Measurements from ENCODE around the gene HEATR1. TPM values are rescaled to one million over a fixed set of nuclear protein-coding genes. Genes with fewer than 3 reads are reported as not detected.

Gene HEATR1
- total and polyA plus RNA-seq, 9 donors, result 5.4 to 51.6 (median 25.0) TPM

DNA sequence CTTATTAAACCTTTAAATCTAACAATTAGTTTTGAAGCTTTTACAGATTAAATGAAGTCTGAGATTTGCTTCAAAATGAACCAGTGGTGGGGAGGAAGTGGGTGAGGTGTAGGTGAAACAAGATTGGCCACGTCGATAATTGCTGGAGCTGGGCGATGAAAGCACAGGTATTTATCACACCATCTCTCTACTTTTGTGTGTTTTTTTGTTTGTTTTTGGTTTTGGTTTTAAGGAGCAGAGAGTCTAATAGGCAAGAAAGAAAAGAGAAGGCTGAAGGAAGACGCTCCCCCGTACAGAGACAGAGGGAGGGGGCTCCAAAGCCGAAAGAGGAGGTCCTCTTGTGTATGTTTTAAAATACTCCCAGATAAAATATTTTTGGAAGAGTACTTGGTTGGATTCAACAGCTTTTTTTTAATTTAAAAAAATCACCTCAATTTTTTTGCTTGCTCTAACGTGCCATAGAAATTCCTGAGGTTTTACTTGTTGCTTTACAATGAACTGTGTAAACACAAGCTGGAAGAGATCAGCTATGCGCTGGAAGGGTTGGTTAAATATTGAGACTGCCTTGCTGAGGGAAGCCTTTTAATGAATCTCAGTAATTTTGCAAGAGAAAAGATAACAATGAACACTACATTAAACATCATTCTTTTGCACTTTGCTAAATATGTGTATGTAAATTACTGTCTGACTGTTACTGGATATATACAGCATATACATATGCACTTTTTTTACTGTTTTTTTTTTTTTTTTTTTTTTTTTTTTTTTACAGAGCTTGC is 87.2 kb downstream of the HEATR1 start:
- H3K9me3 ChIP-seq, result no peaks in the 10 kb centered on the region
- TF ChIP-seq POLR2A (IDR thresholded peaks at IDR 0.05), result no peak
- TF ChIP-seq, protein P1, sequence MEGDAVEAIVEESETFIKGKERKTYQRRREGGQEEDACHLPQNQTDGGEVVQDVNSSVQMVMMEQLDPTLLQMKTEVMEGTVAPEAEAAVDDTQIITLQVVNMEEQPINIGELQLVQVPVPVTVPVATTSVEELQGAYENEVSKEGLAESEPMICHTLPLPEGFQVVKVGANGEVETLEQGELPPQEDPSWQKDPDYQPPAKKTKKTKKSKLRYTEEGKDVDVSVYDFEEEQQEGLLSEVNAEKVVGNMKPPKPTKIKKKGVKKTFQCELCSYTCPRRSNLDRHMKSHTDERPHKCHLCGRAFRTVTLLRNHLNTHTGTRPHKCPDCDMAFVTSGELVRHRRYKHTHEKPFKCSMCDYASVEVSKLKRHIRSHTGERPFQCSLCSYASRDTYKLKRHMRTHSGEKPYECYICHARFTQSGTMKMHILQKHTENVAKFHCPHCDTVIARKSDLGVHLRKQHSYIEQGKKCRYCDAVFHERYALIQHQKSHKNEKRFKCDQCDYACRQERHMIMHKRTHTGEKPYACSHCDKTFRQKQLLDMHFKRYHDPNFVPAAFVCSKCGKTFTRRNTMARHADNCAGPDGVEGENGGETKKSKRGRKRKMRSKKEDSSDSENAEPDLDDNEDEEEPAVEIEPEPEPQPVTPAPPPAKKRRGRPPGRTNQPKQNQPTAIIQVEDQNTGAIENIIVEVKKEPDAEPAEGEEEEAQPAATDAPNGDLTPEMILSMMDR (IDR thresholded peaks at IDR 0.05), result no peak
- H3K27ac ChIP-seq, result peak overlapping the region in 1 of 2 donors; percentile 52
- intact Hi-C loops (cut with DNase I), result no loop called here
- 6 to 9% (median 6%) methylated on average over 8 of the region's 8 CpGs for WGBS, 3 donors
- no peak overlapping the region for H3K4me3 ChIP-seq
- peaks cover 10% of the 10 kb centered on the region for H3K4me1 ChIP-seq (ENCODE audit: insufficient read depth)
- no peak for DNase-seq
- no peaks in the 10 kb centered on the region for H3K36me3 ChIP-seq
- H3K27me3 ChIP-seq, result no peaks in the 10 kb centered on the region

DNA sequence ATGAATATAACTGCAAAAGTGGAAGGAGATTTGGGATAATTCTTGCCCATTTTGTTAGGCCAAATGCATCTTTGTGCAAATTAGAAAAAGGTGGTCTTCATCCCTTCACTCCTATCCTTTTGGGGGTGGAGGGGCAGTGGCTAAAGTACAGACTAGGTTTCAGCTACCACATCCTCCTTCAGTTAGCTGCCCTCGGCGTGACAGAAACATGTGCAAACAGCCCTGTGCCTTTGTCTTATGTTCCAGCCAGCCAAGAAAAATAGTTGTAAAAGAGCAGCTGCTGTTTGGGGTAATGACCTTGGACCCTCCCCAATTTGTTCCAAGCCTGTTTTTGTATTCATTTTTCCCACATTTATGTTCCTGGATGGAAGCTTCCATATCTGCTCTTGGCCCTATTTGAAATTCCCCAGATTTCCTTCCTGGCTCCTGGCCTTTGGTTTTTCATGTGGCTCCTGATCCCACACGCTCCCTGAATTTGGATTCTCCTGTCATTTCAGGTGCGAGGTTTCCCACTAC is 88.8 kb downstream of the HEATR1 start:
- no peak for TF ChIP-seq POLR2A (IDR thresholded peaks at IDR 0.05)
- peak overlapping the region in 1 of 2 donors; percentile 2 for H3K27ac ChIP-seq

DNA sequence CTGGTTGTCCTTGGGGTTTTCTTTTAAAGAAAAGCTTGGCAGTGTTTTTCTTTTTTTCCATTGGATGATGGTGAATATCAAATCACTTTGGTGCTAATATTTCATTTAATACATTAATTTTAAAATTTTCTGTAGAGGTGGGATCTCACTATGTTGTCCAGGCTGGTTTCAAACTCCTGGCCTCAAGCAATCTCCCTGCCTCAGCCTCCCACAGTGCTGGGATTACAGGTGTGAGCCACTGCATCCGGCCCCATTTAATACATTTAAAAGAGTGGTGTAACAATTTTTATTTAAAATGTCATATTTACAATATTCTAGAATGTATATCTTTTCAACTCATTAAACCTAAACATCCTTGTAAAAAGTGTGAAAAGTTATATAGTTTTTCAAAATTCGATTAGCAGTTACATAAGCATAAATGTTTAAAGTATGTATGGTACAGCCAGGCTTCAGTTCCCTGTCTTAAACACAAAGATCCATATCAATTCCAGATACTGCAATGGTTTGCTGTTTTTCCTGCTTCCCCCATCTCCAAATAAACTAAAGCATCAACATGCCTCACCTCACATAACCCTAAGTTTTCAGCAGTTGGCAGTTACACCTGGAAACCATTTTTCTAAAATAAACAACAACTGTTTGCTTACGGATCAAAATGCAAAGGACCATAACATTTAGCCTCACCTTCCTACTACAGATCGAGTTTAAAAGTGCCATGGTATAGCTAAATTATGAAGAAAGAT is 89.4 kb downstream of the HEATR1 start:
- Histone ChIP-seq H3K4me1 (ENCODE audit: insufficient read depth) (peaks cover 10% of the 10 kb centered on the region), H3K36me3 (no peaks in the 10 kb centered on the region), H3K27me3 (no peaks in the 10 kb centered on the region), H3K27ac (no peak overlapping the region), H3K4me3 (no peak overlapping the region), H3K9me3 (no peaks in the 10 kb centered on the region)
- 38 to 65% (median 53%) methylated on average over 4 of the region's 4 CpGs for WGBS, 3 donors
- no peak for TF ChIP-seq POLR2A (IDR thresholded peaks at IDR 0.05)
- TF ChIP-seq, protein P1 (IDR thresholded peaks at IDR 0.05), result no peak
- TF ChIP-seq EP300 (IDR thresholded peaks at IDR 0.05), result no peak
- intact Hi-C loops (cut with DNase I), result no loop called here
- DNase-seq, result no peak

More for the DNA sequence above, 88.8 kb downstream of the HEATR1 start:
- WGBS, 3 donors, result 12 to 25% (median 17%) methylated on average over 4 of the region's 4 CpGs
- Histone ChIP-seq H3K9me3 (no peaks in the 10 kb centered on the region), H3K27me3 (no peaks in the 10 kb centered on the region), H3K4me3 (no peak overlapping the region), H3K4me1 (ENCODE audit: insufficient read depth) (peaks cover 10% of the 10 kb centered on the region), H3K36me3 (no peaks in the 10 kb centered on the region)
- intact Hi-C loops (cut with DNase I), result no loop called here
- DNase-seq, result peak; percentile 29 to 51 (median 35)

DNA sequence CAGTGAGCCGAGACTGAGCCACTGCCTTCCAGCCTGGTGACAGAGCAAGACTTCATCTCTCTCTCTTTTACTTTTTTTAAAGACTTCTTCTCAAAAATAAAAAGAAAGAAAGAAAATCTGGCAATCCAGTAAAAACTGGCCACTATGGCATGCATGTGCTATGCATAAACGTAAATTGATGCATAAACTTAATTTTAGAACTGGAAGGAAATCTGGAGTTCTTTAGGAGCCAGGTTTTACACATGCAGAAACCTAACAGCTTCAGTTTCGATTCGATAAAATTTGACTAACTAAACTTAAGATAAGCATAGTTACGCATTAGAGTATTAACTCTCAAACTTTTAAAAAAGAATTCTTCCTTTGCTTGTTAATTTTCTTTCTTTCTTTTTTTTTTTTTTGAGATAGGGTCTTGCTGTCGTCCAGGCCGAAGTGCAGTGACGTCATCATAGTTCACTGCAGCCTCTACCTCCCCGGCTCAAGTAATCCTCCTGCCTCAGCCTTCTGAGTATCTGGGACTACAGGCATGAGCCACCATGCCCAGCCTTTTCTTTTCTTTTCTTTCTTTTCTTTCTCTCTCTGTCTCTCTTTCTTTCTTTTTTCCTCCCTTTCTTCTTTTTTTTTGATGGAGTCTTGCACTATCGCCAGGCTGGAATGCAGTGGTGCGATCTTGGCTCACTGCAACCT is 92.4 kb downstream of the HEATR1 start:
- Histone ChIP-seq H3K27ac (no peak overlapping the region), H3K4me3 (no peak overlapping the region), H3K9me3 (no peaks in the 10 kb centered on the region), H3K4me1 (ENCODE audit: insufficient read depth) (peaks cover 10% of the 10 kb centered on the region), H3K27me3 (no peaks in the 10 kb centered on the region), H3K36me3 (no peaks in the 10 kb centered on the region)
- 29 to 59% (median 37%) methylated on average over 11 of the region's 11 CpGs for WGBS, 3 donors
- intact Hi-C loops (cut with DNase I), result no loop called here
- TF ChIP-seq POLR2A (IDR thresholded peaks at IDR 0.05) (no peak), EP300 (IDR thresholded peaks at IDR 0.05) (no peak)
- TF ChIP-seq, protein P1 (IDR thresholded peaks at IDR 0.05), result no peak
- no peak for DNase-seq

Data from ovary (tissue), 9 donors.